Upper lobe of left lung (tissue), 4 donors: ENCODE data around the gene CISH.

Experiments
- EP300 ChIP-seq, 4 donors: sonication (generic); formaldehyde crosslinking; IDR thresholded peaks; one replicate each; pipeline ENCODE4 v1.5.1; 2017; ENCODE audit warnings: antibody characterized with exemption in 4 of 4, control low read depth in 2 of 4
- POLR2A ChIP-seq, 4 donors: fragments of 450-650 bp; IDR thresholded peaks; one replicate each; pipeline ENCODE4 v1.5.1; 2016 to 2017; ENCODE audit warnings: antibody characterized with exemption in 4 of 4, mild to moderate bottlenecking in 2 of 4
- POLR2AphosphoS5 ChIP-seq, 2 donors: sonication (generic); formaldehyde crosslinking; IDR thresholded peaks; one replicate each; pipeline ENCODE4 v1.5.1; 2017; ENCODE audit warnings: antibody characterized with exemption in 2 of 2
- TF ChIP-seq, protein P1 (sequence below), 6 experiments: fragments of 450-650 bp in 4 of 6; fragments of 200-600 bp in 2 of 6; sonication (generic) in 2 of 6; IDR thresholded peaks; one replicate each; pipeline ENCODE4 v1.5.1; 2016 to 2019; ENCODE audit warnings: antibody characterized with exemption in 6 of 6

DNA sequence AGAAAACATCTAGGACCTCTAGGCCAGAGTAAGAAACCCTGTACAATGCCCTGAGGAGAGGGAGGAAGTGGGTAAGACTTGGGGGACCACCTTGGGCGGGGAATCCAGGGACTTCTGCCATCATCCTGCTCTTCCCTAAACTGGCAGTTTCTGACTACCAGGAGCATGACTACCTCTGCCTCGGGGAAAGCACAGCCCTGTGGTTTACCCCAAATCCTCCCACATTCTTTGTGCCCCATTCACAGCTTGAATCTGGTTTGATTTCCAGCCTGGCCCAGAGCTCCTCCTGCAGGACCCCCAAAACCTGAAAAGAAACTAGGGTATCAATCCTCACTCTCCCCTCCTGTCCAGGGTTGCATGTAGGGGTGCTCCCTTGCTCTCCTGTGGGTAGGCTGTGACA, 48.7 kb downstream of the CISH start:
- TF ChIP-seq, protein P1, sequence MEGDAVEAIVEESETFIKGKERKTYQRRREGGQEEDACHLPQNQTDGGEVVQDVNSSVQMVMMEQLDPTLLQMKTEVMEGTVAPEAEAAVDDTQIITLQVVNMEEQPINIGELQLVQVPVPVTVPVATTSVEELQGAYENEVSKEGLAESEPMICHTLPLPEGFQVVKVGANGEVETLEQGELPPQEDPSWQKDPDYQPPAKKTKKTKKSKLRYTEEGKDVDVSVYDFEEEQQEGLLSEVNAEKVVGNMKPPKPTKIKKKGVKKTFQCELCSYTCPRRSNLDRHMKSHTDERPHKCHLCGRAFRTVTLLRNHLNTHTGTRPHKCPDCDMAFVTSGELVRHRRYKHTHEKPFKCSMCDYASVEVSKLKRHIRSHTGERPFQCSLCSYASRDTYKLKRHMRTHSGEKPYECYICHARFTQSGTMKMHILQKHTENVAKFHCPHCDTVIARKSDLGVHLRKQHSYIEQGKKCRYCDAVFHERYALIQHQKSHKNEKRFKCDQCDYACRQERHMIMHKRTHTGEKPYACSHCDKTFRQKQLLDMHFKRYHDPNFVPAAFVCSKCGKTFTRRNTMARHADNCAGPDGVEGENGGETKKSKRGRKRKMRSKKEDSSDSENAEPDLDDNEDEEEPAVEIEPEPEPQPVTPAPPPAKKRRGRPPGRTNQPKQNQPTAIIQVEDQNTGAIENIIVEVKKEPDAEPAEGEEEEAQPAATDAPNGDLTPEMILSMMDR (IDR thresholded peaks at IDR 0.05), result no peak
- no peak for TF ChIP-seq EP300 (IDR thresholded peaks at IDR 0.05)
- no peak for TF ChIP-seq POLR2A (IDR thresholded peaks at IDR 0.05)
- TF ChIP-seq POLR2AphosphoS5 (IDR thresholded peaks at IDR 0.05), result no peak
